Hematopoietic multipotent progenitor cell treated with erythropoietin and hydrocortisone succinate and interleukin-3 and kit ligand, for 15 days (in vitro differentiated cells): Measurements from ENCODE around the gene SCEL.
"Not testable (repeated sequence)": the region's sequence is repeated elsewhere in the genome, so short reads cannot be mapped to it uniquely, and the experiment has no call there.

Source experiments
- DNase-seq: peaks from one replicate; pipeline ENCODE4 v3.0.0-alpha.2; 2015; ENCODE audit warnings: low spot score

Gene SCEL

DNA sequence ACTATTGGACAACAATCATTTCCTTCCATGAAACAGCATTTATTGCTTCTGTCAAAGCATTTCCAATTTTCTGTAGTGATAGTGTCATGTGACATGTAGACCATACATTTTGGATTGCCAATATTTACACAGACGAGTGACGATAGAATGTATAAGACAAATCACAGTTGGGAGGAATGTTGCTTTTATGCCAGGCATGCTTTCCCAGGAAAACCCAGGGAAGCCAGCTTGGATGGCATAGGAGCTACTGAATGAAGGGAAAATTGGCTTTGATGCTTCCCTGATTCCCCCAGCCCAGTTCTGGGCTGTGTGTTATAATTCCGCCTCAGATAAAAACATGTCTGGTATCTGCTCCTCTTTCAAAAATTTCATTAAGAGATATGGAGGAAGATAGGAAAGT lies 22.5 kb downstream of the SCEL start:
- DNase-seq = no peak

DNA sequence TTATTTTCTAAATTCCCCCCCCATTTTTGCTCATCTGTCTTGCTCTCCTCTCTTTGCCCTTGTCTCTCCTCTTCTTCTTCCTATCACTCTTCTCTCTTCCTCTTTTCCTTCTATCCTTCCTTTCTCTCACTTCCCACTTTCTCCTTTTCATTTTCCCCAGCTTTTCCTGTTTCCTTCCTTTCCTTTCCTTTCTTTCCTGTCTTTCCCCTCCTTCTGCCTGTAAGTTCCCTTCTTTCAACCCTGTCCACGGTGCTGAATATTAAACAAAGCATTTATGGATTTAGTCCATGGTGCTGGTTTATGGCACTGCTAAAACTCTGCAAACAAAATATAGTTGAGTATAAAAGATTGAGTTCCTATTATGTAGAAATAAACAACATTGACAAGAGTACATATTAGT lies 27.6 kb downstream of the SCEL start:
- DNase-seq = no peak

DNA sequence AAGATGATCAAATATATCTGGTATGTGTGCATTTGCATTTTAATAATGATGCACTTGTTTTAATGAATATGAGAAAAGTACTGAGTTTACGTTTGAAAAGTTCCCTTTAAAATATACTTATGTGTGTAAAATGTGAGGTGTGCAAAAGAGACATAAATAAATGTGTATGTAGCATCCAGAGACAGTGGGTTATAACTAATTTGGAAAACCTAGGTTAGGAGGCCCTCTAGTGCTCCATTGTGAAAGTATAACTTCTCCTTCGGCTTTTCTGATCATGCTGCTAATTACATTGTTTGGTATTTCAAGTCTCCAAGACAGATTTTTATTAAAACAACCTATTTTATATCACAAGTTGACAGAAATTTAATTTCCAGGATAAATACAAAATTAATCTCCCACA lies 30.1 kb downstream of the SCEL start:
- no peak for DNase-seq

DNA sequence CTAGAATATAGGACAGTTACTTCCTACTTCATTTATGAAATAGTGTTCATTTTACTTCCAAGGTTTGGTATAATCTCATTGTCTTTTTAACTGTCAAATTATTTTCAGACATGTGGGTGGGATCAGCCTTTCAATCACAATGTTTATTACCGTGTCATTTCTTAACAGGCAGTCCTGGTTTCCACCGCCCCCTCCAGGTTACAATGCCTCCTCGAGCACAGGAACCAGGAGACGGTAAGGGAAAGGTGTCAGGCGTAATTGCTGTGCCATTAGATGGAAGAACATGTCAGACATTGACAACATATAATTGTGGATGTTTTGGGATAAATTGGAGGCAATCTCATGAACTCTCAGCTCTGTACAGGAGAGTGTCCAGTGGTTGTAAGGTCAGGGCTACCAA lies 36.5 kb downstream of the SCEL start:
- DNase-seq = no peak

DNA sequence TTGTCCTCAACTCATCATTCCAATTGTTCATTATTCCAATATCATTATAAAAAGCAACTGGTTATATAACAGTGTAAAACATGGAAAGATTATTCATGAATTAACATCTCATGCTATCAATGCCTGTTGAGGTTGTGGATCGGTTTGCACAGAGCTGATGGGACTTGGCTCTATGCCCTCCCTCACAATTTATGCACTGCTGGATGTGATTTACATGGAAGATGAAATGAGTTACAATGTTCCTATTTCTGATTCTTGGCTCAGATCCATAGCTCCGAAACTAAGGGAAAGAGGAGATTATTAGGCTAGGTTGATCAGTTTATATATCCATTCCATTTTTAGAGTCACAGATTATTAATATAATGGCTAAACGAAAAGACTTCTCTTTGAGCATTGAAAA lies 38.6 kb downstream of the SCEL start:
- no peak for DNase-seq

DNA sequence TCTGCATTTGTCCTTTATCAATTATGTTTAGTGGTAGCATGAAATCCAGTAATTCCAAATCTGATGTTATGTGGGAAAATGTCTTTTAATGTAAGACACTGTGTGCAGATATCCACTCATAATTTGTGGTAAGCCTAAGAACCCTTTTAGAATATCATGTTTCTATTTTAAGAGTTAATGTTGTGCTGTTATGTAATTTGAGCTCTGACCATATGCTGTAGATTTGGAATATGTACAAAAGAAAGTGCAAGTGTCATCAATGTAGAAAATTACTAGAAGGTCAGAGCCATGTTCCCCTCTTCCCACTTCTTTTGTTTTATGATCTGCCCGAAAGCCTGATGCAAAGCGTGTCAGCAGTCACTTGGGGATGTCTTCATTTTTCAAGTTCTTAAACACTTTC lies 44.5 kb downstream of the SCEL start:
- DNase-seq = no peak

DNA sequence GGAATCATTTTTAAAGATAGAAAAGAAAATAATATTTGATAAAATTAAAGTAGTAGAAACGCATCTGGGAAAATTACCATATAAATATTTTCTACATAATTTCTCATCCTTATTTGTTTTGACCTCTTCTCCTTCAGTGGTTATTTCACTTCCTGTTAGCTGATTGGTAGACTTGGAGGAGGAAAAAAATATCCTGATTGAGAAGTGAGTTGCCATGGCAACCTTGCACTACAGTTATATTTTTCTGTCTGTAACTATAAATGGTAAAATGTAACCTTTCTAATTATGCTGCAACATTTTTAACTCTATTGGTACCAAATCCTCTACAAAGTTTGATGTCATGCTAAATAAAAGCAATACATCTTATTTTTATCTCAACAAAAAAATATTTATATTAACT lies 45.2 kb downstream of the SCEL start:
- DNase-seq = no peak

DNA sequence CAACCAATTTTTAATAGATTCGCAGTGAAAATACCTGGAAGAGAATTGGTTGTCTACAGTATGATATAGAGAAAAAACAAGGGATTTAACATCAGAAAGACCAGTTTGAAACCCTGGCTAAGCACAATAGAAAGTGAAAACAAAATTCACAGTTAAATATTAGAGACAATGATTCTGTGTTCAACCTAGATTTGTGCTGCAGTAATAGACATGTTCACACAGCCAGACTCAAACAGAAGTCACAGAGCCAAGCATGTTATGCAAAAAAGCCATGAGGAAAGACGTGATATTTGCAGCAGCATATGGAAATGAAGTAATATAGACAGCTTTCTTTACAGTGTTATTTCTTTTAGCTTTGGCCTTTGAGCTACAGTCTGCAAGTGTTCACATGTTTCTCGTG lies 48.1 kb downstream of the SCEL start:
- DNase-seq = no peak

DNA sequence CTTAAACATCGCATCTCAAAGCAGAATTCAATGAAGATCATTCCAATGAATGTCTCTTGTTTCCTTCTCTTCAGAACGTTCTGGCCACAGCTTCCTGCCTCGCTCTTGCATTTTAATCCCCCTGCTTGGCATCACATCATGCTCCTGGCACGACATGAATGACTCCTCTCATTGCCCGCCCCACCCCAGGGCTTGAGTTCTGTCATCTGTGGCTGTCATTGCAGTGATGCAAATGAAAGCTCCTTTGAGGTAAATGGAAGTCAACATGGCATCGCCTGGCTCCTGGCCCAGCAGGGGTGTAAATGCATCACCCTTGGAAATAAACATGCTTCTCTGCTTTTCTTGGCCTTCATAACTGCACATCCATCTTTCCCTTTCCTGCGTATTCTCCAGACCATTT lies 48.6 kb downstream of the SCEL start:
- no peak for DNase-seq

DNA sequence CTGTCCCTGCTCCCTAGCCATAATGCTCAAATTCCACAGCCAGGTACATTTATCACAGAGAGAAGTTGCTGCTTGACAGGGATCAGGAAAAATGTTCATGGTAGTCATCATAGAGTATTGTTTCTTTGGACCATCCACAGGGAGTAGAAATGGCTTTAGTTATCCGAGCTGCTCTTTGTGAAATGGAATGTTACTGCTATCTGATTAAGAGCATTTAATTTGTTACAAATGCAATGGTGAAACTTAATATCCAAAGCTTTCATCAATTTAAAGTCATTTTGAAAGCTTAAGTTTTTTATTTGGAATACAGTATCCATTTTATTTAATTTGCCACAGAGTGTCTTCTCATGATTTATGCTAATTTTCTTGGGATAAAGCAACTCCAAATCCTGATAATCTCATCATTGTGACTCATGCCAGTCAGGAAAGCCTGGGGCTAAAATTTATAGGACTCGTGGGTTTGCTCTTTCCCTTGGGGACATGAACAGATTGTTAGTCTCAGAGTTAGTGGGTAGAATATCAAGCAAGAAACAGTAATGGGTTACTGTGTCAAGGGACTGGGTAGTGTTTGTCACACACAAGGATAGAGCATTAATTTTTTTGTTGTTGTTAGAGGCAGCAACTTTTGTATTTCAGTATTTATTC lies 59.8 kb downstream of the SCEL start:
- DNase-seq = no peak

DNA sequence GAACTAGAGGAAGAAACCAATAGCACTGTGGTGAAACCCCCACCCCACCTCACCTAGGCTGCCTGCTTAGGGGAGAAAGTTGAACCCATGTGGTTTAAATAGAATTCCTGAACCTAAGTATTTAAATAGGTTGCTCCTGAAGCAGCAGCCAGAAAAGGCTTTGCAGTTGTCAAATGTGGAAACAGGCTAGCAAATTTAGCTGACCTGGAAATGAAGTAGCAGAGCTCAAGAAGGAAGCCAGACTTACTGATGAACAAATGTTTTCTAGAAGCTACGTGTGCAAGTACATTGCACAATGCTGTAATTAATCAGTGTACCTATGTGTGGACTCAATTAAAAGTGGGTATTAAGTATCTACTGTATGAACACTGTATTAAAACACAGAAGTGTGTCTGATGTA lies 61.3 kb downstream of the SCEL start:
- DNase-seq = no peak

DNA sequence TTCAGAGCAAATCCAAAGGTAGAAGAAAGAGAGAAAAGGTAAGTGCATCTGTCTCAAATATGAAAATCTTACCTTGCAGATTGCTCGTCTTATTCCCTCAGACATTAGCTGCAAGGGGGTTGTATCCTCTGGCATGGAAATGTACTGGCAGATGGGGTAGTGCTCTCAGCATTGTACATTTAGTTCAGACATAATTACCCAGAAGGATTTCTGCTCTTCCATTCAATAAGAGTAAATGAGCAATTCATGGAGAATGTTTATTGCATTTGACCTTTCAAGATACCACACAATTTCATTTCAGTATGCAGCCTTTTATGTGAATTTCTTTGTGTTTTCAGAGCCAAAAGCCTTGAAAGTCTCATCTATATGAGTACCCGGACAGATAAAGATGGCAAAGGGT lies 63.8 kb downstream of the SCEL start:
- no peak for DNase-seq

DNA sequence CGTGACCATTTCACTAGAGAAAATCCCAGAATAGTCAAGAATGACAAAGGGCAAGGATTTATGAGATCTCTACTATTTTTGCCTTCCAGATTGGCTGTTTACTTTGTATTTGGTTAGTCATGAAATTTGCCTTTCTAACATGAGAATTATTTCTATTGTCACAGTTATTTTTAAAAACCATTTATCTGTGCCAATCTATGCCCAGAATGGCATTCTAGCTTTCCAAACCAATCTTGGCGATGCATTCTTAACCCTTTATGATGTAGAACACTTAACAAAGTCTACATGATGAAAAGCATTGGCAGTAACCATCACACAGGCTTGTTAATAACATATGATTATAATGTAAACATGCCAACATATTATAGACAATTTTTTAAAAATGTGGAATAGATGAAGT lies 65.2 kb downstream of the SCEL start:
- DNase-seq = no peak

DNA sequence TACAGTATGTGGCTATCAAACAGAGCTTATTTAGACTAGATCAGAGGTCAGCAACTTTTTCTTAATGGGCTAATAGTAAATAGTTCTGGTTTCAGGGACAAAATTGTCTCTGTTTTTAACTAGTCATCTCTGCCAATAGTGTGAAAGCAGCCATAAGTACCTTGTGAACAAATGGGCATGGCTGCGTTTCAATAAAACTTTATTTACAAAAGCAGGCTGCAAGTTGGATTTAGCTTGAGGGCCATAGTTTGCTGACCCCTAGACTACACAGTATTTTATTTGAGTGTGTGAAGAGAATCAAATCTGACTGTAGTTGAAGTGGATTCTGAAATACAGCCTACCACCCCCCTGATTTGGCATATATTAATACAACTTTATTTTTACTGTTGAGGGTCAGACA lies 75.6 kb downstream of the SCEL start:
- no peak for DNase-seq

DNA sequence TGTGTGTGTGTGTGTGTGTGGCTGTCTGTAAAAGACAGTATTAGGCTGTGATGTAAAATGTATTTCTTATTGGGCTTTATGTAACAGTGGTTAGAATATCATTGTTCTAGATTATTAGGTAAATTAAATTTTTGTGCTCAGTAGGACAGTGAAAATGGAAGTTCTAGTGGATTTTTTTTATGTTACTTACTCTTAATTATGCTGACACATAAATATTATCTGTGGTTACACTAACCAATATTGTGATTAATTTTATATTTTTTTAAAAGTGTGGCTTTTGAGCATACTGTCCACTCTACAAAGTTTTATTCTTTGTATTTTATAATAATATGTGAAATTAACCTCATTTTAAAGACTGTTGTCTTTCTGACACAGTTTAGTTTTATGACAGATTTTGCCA lies 80.5 kb downstream of the SCEL start:
- no peak for DNase-seq

DNA sequence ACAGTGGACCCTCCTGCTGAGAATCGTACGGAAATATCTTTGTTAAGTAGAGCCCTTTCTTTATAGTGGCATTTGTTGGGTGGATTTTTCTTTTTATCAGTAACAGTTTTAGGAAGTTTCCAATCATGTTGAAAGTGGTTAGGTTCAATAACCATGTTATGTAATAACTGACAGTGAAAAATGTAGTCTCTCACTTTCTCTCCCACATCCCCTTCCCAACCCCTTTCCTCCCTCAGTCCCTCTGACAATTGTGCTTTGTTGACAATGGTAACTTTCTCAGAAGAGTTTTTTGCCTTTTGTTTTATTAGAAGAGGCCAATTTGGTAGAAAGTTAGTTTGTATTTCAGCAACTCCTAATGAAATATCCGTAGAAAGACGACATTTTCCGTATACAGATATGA lies 84.1 kb downstream of the SCEL start:
- no peak for DNase-seq

DNA sequence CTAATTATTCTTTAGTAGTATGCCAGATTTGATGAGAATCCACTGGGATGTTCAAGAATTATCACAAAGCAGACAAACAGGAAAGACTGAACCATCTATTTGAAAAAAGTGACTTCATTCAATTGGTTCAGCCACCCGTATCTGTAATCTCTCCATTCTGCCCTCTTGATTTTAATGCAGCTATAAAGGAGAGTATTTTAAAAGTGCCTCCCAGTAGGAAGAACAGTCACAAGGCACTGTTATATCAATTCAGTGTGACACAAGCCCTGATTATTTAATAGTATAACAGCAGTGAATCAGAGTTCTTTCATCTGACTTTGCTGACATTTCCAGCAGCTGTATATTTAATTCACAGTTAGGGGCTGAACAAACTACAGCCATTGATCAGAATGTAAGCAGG lies 84.6 kb downstream of the SCEL start:
- no peak for DNase-seq

DNA sequence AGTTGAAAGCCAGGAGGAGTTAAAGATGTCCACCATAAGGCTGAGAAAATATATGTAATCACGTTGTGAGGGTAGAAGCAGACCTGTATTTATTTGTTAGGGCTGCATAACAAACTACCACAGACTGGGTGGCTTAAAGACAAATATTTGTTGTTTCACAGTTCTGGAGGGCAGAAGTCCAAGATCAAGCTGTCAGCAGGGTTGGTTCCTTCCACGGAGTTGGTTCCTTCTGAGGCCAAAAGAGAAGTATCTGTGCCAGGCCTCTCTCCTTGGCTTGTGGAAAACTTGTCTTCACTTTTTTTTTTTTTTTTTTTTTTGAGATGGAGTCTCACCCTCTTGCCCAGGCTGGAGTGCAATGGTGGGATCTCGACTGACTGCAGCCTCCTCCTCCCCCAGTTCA lies 88.3 kb downstream of the SCEL start:
- DNase-seq = no peak

DNA sequence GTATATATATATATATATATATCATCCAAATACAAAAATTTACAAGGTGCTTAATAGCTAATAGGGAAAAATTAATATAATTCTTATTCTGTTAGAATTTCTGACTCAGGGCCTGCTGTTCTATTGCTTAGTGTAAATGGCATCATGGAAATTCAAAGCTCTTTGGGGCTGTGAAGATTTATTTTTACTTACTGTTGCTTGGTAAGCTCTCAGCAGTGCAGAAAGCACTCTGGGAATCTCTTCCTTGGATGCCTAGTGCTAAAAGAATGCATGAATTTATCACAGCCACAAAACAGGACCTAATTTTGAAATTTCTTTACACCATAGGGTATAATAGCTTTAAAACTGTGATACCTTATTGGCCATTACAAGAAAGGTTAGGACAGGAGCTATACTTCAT lies 92.7 kb downstream of the SCEL start:
- no peak for DNase-seq

DNA sequence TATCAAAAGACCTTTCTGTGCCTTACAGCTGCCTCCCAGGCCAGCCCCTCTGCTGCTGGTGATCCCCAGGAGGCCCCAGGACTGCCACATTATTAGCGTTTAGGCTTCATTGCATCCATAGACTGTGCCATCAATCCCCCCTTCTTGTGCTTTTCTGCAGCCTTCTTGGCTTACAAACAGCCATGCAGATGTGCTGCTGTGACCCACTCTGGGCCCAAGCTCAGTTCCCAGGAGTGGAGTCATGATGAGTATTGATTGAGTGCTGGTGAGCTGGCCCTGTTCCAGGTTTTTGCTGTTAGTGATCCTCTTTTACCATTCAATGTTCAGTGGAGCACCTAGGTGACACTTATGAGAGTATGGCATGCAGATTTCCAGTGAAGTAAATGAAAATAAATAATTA lies 102.1 kb downstream of the SCEL start:
- no peak for DNase-seq

DNA sequence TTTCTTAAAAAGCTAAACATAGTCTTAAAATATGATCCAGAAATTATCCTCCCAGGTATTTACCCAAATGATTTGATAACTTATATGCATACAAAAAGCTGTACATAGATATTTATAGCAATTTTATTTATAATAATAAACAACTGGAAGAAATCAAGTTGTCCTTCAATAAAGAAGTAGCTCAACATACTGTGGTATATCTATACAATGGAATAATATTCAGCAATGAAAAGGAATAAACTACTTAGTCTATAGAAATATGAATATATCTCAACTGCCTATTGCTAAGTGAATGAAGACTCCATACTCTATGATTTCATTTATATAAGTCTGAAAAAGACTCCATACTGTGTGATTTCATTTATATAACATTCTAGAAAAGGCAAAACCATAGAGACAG lies 114.9 kb downstream of the SCEL start:
- no peak for DNase-seq

DNA sequence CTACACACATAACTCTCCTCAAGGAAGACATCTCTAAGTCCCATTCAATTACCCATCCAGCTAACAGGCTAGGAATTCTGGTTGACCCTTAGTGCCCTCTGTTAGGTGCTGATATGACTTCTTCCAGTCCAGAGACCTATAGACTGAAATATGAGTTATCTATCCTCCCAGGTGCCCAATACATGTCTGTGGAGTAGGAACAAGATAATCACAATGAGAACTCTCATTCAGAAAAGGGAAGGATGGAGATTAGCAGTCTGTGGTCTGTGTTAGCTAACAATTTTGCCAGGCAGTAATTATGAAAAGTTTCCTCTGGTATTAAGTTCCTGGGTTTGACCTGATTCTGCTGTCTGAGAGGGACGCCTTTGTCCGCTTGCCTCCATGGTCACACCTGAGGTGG lies 117.8 kb downstream of the SCEL start:
- DNase-seq = no peak

DNA sequence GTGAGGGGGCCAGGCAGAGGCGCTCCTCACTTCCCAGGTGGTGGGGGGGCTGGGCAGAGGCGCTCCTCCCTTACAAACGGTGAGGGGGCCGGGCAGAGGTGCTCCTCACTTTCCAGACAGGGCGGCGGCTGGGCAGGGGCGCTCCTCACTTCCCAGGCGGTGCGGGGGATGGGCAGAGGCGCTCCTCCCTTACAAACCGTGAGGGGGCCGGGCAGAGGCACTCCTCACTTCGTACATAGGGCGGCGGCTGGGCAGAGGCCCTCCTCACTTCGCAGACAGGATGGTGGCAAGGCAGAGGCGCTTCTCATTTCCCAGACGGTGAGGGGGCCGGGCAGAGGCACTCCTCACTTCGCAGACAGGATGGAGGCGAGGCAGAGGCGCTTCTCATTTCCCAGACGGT lies 124.5 kb downstream of the SCEL start:
- DNase-seq = not testable (repeated sequence)

DNA sequence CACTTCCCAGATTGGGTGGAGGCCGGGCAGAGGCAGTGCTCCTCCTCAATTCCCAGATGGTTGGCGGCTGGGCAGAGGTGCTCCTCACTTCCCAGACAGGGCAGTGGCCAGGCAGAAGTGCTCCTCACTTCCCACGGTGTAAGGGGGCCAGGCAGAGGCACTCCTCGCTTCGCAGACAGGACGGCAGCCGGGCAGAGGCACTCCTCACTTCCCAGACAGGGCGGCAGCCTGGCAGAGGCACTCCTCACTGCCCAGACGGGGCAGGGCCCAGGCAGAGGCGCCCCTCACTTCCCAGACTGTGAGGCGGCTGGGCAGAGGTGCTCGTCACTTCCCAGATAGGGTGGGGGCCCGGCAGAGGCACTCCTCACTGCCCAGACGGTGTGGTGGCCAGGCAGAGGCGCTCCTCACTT lies 125.3 kb downstream of the SCEL start:
- no peak for DNase-seq

DNA sequence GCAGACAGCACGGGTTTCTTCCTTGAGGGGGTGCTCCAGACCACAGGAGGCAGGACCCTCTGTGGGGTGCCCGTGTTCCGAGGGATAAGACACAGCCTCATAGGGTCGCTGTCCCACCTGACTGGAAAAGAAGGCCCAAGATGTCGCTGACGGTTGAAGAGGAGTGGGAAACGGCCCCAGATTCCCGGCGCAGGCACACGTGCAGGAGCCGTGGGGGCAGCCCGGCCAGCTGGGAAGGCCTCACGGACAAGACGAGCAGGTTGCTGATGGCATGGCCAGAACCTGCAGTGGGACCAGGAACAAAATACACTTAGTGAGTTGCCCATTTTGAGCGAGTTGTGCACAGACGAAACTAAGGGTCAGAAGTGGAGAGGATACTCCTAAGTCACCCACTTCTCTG lies 126.8 kb downstream of the SCEL start:
- DNase-seq = not testable (repeated sequence)
